Measurements from ENCODE around the gene EPHB6.

The EPHB6 gene

GRCh38 chr7:142898377-142899170 is 43.7 kb downstream of the EPHB6 start:
- H3K9ac ChIP-seq (ENCODE audit: insufficient read length): no peak overlapping the region
- H3K36me3 ChIP-seq (ENCODE audit: insufficient read depth, low read length): no peaks in the 10 kb centered on the region
- TF ChIP-seq FOXP2 (optimal IDR thresholded peaks at IDR 0.05; ENCODE audit: control extremely low read depth, extremely low read length, insufficient read depth): no peak
- no peak for TF ChIP-seq POLR2AphosphoS5 (IDR thresholded peaks at IDR 0.05; ENCODE audit: borderline replicate concordance, low read depth, low read length)
- no peak for TF ChIP-seq EZH2 (IDR thresholded peaks at IDR 0.05)
- H3K4me3 ChIP-seq: no peak overlapping the region
- DNase-seq (ENCODE audit: low read depth, low spot score): no peak
- H3K27ac ChIP-seq: no peak overlapping the region
- no peaks in the 10 kb centered on the region for H3K9me3 ChIP-seq (ENCODE audit: low read depth, low read length)

DNA sequence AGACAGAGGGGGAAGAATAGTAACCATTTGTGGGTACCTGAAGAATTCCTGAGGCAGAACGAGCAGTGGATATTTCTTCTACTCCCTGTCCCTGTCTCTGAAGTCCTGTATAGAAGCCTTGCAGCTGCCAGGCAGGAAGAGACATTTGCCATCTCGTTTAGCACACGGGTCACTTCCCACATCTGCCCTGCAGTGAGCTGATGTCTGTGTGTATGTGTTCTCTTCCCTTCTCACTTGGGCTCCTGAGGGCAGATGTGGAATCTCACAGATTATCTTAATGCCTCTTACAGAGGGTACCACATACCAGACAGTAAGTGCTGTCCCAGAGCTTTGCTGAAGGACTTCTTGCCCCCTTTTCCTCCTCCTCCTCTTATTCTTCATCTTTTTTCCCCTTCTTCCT is 44.8 kb downstream of the EPHB6 start:
- Histone ChIP-seq H3K4me3 (no peak overlapping the region), H3K27ac (no peak overlapping the region), H3K9ac (ENCODE audit: insufficient read length) (no peak overlapping the region), H3K36me3 (ENCODE audit: insufficient read depth, low read length) (no peaks in the 10 kb centered on the region), H3K9me3 (ENCODE audit: low read depth, low read length) (no peaks in the 10 kb centered on the region)
- no peak for DNase-seq (ENCODE audit: low read depth, low spot score)
- TF ChIP-seq POLR2AphosphoS5 (IDR thresholded peaks at IDR 0.05; ENCODE audit: borderline replicate concordance, low read depth, low read length) (no peak), FOXP2 (optimal IDR thresholded peaks at IDR 0.05; ENCODE audit: control extremely low read depth, extremely low read length, insufficient read depth) (no peak), EZH2 (IDR thresholded peaks at IDR 0.05) (no peak)

- TF ChIP-seq POLR2AphosphoS5 (IDR thresholded peaks at IDR 0.05; ENCODE audit: borderline replicate concordance, low read depth, low read length) (no peak), FOXP2 (optimal IDR thresholded peaks at IDR 0.05; ENCODE audit: control extremely low read depth, extremely low read length, insufficient read depth) (no peak), EZH2 (IDR thresholded peaks at IDR 0.05) (no peak)
- Histone ChIP-seq H3K4me3 (no peak overlapping the region), H3K9me3 (ENCODE audit: low read depth, low read length) (no peaks in the 10 kb centered on the region), H3K27ac (no peak overlapping the region), H3K9ac (ENCODE audit: insufficient read length) (no peak overlapping the region), H3K36me3 (ENCODE audit: insufficient read depth, low read length) (no peaks in the 10 kb centered on the region)
- no peak for DNase-seq (ENCODE audit: low read depth, low spot score)
These were observed 46.8 kb downstream of the EPHB6 start for GRCh38 chr7:142901426-142902259.

DNA sequence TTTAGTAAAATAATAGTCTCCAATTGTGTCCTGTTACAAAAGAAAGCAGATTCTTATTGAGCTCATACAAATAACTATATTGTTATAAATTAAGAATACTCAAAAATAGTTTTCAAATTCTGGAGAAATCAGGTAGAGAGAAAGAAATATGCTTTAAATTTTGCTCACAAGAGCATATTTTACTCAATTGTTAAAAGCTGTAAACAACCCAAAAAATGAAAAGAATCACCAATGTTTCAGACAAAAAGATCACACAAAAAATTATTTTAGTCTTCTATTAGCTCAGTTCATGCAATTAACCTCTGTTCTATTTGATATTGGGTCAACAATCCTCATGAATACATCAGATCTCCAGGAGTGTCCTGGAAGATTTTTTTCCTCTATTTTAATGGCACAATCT is 49.3 kb downstream of the EPHB6 start:
- DNase-seq (ENCODE audit: low read depth, low spot score): no peak
- H3K36me3 ChIP-seq (ENCODE audit: insufficient read depth, low read length): no peaks in the 10 kb centered on the region
- no peak overlapping the region for H3K27ac ChIP-seq
- no peaks in the 10 kb centered on the region for H3K9me3 ChIP-seq (ENCODE audit: low read depth, low read length)
- H3K9ac ChIP-seq (ENCODE audit: insufficient read length): no peak overlapping the region
- TF ChIP-seq FOXP2 (optimal IDR thresholded peaks at IDR 0.05; ENCODE audit: control extremely low read depth, extremely low read length, insufficient read depth) (no peak), POLR2AphosphoS5 (IDR thresholded peaks at IDR 0.05; ENCODE audit: borderline replicate concordance, low read depth, low read length) (no peak), EZH2 (IDR thresholded peaks at IDR 0.05) (no peak)
- no peak overlapping the region for H3K4me3 ChIP-seq

- H3K36me3 ChIP-seq (ENCODE audit: insufficient read depth, low read length): no peaks in the 10 kb centered on the region
- TF ChIP-seq POLR2AphosphoS5 (IDR thresholded peaks at IDR 0.05; ENCODE audit: borderline replicate concordance, low read depth, low read length): no peak
- no peak for TF ChIP-seq FOXP2 (optimal IDR thresholded peaks at IDR 0.05; ENCODE audit: control extremely low read depth, extremely low read length, insufficient read depth)
- TF ChIP-seq EZH2 (IDR thresholded peaks at IDR 0.05): no peak
- no peak overlapping the region for H3K27ac ChIP-seq
- DNase-seq (ENCODE audit: low read depth, low spot score): no peak
- H3K9ac ChIP-seq (ENCODE audit: insufficient read length): no peak overlapping the region
- no peak overlapping the region for H3K4me3 ChIP-seq
- no peaks in the 10 kb centered on the region for H3K9me3 ChIP-seq (ENCODE audit: low read depth, low read length)
These were observed 50.9 kb downstream of the EPHB6 start for GRCh38 chr7:142905759-142906158.

DNA sequence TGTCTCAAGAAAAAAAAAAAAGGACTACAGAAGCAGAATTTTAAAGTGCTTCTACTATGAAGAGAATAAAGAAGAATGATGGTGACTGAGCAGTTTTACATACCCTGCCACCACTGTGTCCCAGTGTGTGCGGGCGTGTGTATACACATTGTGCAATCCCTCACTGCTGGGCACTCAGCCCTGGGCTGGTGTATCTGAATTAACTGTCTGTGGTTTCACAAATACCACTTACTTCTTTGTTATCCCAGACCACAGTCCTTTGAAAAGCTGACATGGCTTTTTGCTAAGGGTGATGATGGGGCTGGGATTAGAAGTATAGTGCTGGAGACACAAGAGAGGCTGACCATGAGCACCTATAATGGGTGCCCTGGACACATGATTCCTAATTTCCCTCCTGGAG is 51.8 kb downstream of the EPHB6 start:
- DNase-seq (ENCODE audit: low read depth, low spot score): no peak
- H3K9ac ChIP-seq (ENCODE audit: insufficient read length): no peak overlapping the region
- no peaks in the 10 kb centered on the region for H3K36me3 ChIP-seq (ENCODE audit: insufficient read depth, low read length)
- no peak overlapping the region for H3K4me3 ChIP-seq
- TF ChIP-seq EZH2 (IDR thresholded peaks at IDR 0.05) (no peak), POLR2AphosphoS5 (IDR thresholded peaks at IDR 0.05; ENCODE audit: borderline replicate concordance, low read depth, low read length) (no peak), FOXP2 (optimal IDR thresholded peaks at IDR 0.05; ENCODE audit: control extremely low read depth, extremely low read length, insufficient read depth) (no peak)
- no peak overlapping the region for H3K27ac ChIP-seq
- H3K9me3 ChIP-seq (ENCODE audit: low read depth, low read length): no peaks in the 10 kb centered on the region

GRCh38 chr7:142908290-142908689 is 53.4 kb downstream of the EPHB6 start:
- DNase-seq (ENCODE audit: low read depth, low spot score): no peak
- H3K36me3 ChIP-seq (ENCODE audit: insufficient read depth, low read length): no peaks in the 10 kb centered on the region
- no peak overlapping the region for H3K27ac ChIP-seq
- TF ChIP-seq POLR2AphosphoS5 (IDR thresholded peaks at IDR 0.05; ENCODE audit: borderline replicate concordance, low read depth, low read length) (no peak), EZH2 (IDR thresholded peaks at IDR 0.05) (no peak), FOXP2 (optimal IDR thresholded peaks at IDR 0.05; ENCODE audit: control extremely low read depth, extremely low read length, insufficient read depth) (no peak)
- H3K4me3 ChIP-seq: no peak overlapping the region
- H3K9ac ChIP-seq (ENCODE audit: insufficient read length): no peak overlapping the region
- no peaks in the 10 kb centered on the region for H3K9me3 ChIP-seq (ENCODE audit: low read depth, low read length)

Measured in SK-N-MC (cell line).